GM18508 (cell line): ENCODE measurements around the gene CNOT2.

Experiments used
- ATAC-seq: cut with Tn5 transposase; IDR thresholded peaks from one replicate; pipeline ENCODE4 v1.9.1; 2021; ENCODE audit warnings: moderate number of reproducible peaks; ENCODE audit not compliant: insufficient read depth, unreplicated experiment

Gene CNOT2

DNA sequence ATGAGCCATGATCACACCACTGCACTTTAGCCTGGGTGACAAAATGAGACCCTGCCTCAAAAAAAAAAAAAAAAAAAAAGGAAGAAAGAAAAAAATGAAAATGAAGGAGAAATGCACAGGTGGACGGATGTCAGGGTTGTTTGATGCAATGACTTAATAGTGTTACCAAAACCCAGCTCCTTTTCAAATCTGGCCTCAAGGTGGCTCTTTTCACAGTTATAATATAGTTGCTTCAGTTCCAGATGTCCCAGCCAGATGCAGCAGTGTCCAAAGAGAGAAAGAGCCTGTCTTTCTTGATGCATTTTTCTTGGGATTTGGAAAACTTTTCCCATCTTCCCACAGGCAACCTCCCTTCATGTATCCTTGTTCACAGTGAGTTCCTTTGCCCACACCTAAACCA is 159.4 kb downstream of the CNOT2 start:
- no peak for ATAC-seq

DNA sequence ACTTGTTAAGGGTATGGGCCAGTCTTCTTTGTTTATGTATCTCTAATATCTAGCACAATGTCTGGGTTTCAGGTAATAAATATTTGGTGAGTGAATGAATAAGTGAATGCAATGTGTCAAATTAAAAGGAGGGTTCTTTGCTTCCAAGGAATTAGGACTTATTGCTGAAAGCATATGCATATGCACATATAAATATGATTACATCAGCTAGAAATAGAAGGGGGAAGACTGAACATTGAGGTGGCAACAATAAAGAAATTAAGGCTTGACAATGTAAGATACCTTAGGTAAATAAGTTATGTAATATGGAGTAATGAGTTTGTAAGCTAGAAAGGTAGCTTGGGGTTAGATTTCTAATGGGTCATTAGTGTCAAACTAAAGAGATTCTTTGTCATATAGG is 160.6 kb downstream of the CNOT2 start:
- ATAC-seq = no peak
